Measurements from ENCODE around the gene CIROP. TPM values are rescaled to one million over a fixed set of nuclear protein-coding genes. Genes with fewer than 3 reads are reported as not detected.

The CIROP gene
- total RNA-seq, 1 donor from 2014 or later: not detected

DNA sequence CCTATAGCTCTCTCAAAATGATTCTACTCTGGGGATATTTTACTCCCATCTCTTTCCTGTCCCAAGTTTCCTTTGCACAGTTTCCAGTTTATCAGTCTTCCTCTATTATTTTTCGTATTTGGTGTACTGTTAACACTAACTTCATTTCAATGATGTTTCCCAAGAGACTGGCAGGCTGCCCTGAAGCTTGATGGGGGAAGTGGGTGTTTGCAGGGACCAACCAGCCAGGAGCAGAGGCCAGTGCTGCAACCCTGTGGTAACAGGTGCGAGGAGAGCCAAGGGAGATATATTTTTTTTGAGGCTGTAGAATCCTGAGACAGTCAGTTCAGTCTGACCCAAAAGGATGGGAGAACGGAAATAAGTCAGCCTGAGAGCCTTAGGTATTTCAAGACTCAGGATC lies 26.1 kb upstream of the CIROP start:
- peaks cover 20% of the 10 kb centered on the region for H3K4me1 ChIP-seq
- intact Hi-C loops (cut with micrococcal nuclease): no loop called here
- H3K27ac ChIP-seq (replicated peaks): no peak overlapping the region
- H3K9me3 ChIP-seq (replicated peaks): no peaks in the 10 kb centered on the region
- no peaks in the 10 kb centered on the region for H3K27me3 ChIP-seq (ENCODE audit: low read depth)
- H3K4me3 ChIP-seq: no peak overlapping the region
- DNase-seq: no peak
- H3K36me3 ChIP-seq: peaks cover 28% of the 10 kb centered on the region
- TF ChIP-seq, protein P1, sequence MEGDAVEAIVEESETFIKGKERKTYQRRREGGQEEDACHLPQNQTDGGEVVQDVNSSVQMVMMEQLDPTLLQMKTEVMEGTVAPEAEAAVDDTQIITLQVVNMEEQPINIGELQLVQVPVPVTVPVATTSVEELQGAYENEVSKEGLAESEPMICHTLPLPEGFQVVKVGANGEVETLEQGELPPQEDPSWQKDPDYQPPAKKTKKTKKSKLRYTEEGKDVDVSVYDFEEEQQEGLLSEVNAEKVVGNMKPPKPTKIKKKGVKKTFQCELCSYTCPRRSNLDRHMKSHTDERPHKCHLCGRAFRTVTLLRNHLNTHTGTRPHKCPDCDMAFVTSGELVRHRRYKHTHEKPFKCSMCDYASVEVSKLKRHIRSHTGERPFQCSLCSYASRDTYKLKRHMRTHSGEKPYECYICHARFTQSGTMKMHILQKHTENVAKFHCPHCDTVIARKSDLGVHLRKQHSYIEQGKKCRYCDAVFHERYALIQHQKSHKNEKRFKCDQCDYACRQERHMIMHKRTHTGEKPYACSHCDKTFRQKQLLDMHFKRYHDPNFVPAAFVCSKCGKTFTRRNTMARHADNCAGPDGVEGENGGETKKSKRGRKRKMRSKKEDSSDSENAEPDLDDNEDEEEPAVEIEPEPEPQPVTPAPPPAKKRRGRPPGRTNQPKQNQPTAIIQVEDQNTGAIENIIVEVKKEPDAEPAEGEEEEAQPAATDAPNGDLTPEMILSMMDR (IDR thresholded peaks at IDR 0.05; ENCODE audit: borderline replicate concordance): no peak

DNA sequence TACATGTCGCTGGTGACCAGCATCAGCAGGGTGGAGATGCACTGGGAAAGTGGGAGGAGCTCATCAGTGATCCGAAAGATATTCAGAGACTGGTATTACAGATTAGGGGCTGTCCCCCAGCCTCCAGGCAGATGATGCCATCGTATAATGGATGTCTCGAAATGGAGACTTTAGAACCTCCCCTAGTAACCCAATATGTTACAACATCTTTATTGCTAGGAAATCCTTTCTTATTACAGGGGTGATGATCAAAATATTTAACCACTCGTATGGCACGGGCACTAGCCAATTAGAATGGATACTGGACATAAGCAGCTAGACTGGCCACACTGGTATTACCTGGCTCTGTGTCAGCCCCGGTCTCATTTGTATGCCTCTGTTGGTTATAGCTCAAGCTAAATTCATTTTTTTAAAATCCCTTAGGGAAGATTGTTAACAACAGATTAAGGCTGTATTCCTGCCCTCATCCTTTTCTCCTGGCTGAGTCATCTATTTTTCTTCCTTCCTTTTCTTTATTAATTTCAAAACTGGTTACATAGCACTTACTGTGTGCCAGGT lies 25.0 kb upstream of the CIROP start:
- TF ChIP-seq, protein P1 (IDR thresholded peaks at IDR 0.05; ENCODE audit: borderline replicate concordance): no peak
- intact Hi-C loops (cut with micrococcal nuclease): no loop called here
- Histone ChIP-seq H3K4me1 (peaks cover 23% of the 10 kb centered on the region), H3K9me3 (replicated peaks) (no peaks in the 10 kb centered on the region), H3K36me3 (peaks cover 22% of the 10 kb centered on the region), H3K27me3 (ENCODE audit: low read depth) (no peaks in the 10 kb centered on the region), H3K4me3 (no peak overlapping the region), H3K27ac (replicated peaks) (no peak overlapping the region)
- no peak for DNase-seq

DNA sequence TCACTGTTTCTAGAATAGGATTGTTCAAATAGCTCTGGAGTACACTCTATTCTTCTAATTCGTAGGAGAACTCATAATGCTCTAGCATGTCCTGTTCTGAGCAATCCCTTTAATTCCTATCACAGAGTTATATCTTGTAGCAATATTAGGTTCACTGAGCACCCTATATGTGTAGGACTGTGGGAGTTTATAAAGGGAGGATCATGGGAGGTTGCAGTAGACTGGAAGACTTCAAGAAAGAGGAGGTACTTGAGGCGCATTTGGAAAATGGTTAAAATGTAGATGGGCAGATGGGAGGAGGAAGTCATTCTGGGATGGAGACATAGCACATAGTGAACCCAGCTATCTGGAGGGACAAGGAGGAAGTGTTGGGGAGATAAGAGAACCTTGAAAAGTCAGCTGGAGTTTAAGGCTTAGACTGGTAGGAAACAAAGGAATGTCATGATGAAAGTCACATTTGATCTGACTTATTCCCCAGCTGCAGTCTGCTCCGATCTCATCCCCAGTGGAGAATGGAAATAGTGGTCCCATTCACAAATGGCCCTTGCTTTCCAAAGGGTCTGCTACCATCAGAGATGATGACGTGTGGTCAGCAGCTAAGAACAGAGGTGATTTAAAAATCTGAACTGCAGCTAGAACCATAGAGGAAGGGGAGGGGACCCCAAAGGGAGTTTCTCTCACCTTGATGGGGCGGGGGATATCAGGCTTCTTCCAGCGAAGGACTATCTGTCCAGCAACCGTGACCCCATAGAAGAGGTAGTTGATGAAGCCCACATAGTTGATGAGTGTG lies 24.4 kb upstream of the CIROP start:
- H3K4me3 ChIP-seq: no peak overlapping the region
- no peak overlapping the region for H3K27ac ChIP-seq (replicated peaks)
- H3K4me1 ChIP-seq: peaks cover 23% of the 10 kb centered on the region
- DNase-seq: no peak
- H3K27me3 ChIP-seq (ENCODE audit: low read depth): no peaks in the 10 kb centered on the region
- peaks cover 22% of the 10 kb centered on the region for H3K36me3 ChIP-seq
- H3K9me3 ChIP-seq (replicated peaks): no peaks in the 10 kb centered on the region
- intact Hi-C loops (cut with micrococcal nuclease): no loop called here
- TF ChIP-seq, protein P1 (IDR thresholded peaks at IDR 0.05; ENCODE audit: borderline replicate concordance): no peak

DNA sequence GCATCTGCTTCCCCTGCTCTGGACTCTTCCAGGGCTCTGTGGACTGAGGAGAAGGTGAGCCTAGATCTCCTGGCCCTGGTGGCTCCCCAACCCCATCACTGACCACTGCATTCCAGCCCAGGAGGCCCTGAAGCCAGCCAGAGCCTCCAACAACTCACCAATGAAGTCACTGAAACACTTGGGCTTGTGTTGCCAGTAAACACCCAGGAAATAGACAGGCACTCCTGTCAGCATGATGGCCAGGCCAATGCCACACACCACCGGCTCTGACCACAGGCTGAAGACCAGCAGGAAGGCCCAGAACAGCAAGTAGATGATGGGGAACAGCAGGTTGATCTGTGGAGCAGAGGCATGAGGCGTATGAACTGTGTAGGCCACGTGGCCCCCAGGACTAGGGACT lies 23.1 kb upstream of the CIROP start:
- TF ChIP-seq, protein P1 (IDR thresholded peaks at IDR 0.05; ENCODE audit: borderline replicate concordance): no peak
- no peak overlapping the region for H3K27ac ChIP-seq (replicated peaks)
- intact Hi-C loops (cut with micrococcal nuclease): no loop called here

DNA sequence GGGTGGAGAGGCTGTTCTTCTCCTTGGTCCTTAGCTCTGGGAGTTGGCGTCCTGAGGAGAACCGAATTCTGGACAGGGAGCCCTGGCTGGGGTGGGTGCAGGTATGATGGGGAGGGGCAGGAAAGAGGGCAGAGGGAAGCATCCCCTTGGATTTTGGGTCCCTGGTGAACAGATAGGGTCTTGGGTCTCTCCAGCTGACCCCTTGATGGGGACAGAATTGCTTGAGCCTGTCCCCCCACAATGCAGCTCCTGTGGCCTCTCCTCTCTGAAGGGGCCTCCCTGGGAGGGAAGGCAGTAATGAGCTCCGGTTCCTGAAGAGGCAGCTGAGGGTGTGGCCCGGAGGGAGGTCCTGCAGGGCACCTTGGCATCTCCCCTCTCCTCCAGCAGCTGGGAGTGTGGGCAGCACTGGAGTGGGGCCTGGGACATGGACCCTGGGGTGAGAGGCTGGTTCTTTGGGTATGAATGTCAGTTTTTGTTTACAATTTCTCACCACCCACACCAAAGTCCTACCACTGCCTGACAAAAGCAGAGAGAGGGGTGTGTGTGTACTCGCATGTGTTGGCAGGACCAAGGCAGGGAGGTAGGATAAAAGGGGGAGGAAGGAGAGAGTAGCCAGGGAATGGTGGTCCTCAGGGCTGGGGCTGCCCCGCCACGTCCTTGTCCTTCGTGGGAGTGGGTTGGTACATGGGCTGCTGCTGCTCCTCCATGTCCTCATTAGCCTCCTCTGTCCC lies 21.9 kb upstream of the CIROP start:
- TF ChIP-seq, protein P1 (IDR thresholded peaks at IDR 0.05; ENCODE audit: borderline replicate concordance): no peak
- Histone ChIP-seq H3K4me1 (peaks cover 35% of the 10 kb centered on the region), H3K27ac (replicated peaks) (no peak overlapping the region), H3K4me3 (no peak overlapping the region), H3K9me3 (replicated peaks) (no peaks in the 10 kb centered on the region), H3K36me3 (peaks cover 22% of the 10 kb centered on the region), H3K27me3 (ENCODE audit: low read depth) (no peaks in the 10 kb centered on the region)
- intact Hi-C loops (cut with micrococcal nuclease): no loop called here
- no peak for DNase-seq

More for the DNA sequence above, 23.1 kb upstream of the CIROP start:
- H3K27me3 ChIP-seq (ENCODE audit: low read depth): no peaks in the 10 kb centered on the region
- H3K4me3 ChIP-seq: no peak overlapping the region
- DNase-seq: no peak
- no peaks in the 10 kb centered on the region for H3K9me3 ChIP-seq (replicated peaks)
- peaks cover 33% of the 10 kb centered on the region for H3K4me1 ChIP-seq
- peaks cover 22% of the 10 kb centered on the region for H3K36me3 ChIP-seq

Data from left ventricle myocardium inferior (tissue), 1 donor.